Fibroblast of skin of left biceps (primary cell): ENCODE data around the gene DLG1.
"Not testable (repeated sequence)": the region's sequence is repeated elsewhere in the genome, so short reads cannot be mapped to it uniquely, and the experiment has no call there.

Experiments
- DNase-seq, 2 experiments: peaks; one replicate each; pipeline ENCODE4 v3.0.0-alpha.2; 2013; ENCODE audit warnings: low read depth in 2 of 2

DLG1 gene

GRCh38 chr3:197211698-197212097, 86.7 kb downstream of the DLG1 start:
- DNase-seq = not testable (repeated sequence)

GRCh38 chr3:197209366-197210260, 88.8 kb downstream of the DLG1 start:
- DNase-seq = no peak

GRCh38 chr3:197206913-197207312, 91.5 kb downstream of the DLG1 start:
- no peak for DNase-seq

- no peak for DNase-seq
Observed at GRCh38 chr3:197205675-197206074, 92.7 kb downstream of the DLG1 start.

- no peak for DNase-seq
Observed at GRCh38 chr3:197205265-197205664, 93.1 kb downstream of the DLG1 start.

GRCh38 chr3:197204736-197205135, 93.7 kb downstream of the DLG1 start:
- DNase-seq = no peak

GRCh38 chr3:197203714-197204146, 94.7 kb downstream of the DLG1 start:
- no peak for DNase-seq

- no peak for DNase-seq
Observed at GRCh38 chr3:197202694-197203093, 95.7 kb downstream of the DLG1 start.

- DNase-seq = no peak
Observed at GRCh38 chr3:197201791-197202452, 96.5 kb downstream of the DLG1 start.

- DNase-seq = not testable (repeated sequence)
Observed at GRCh38 chr3:197200856-197201255, 97.6 kb downstream of the DLG1 start.

GRCh38 chr3:197197334-197197733, 101.1 kb downstream of the DLG1 start:
- no peak for DNase-seq

- no peak for DNase-seq
Observed at GRCh38 chr3:197196192-197196591, 102.2 kb downstream of the DLG1 start.

- DNase-seq = no peak
Observed at GRCh38 chr3:197195326-197195725, 103.1 kb downstream of the DLG1 start.

- not testable (repeated sequence) for DNase-seq
Observed at GRCh38 chr3:197193759-197194158, 104.7 kb downstream of the DLG1 start.

- DNase-seq = no peak
Observed at GRCh38 chr3:197191897-197192296, 106.5 kb downstream of the DLG1 start.

GRCh38 chr3:197189623-197190022, 108.8 kb downstream of the DLG1 start:
- no peak for DNase-seq

GRCh38 chr3:197188963-197189362, 109.4 kb downstream of the DLG1 start:
- DNase-seq = no peak

GRCh38 chr3:197186887-197187588, 111.4 kb downstream of the DLG1 start:
- peak in 1 of 2 experiments; percentile 30 for DNase-seq

GRCh38 chr3:197183582-197183981, 114.8 kb downstream of the DLG1 start:
- DNase-seq = no peak

GRCh38 chr3:197181741-197182140, 116.7 kb downstream of the DLG1 start:
- peak; percentile 39 to 43 for DNase-seq

GRCh38 chr3:197178998-197179397, 119.4 kb downstream of the DLG1 start:
- no peak for DNase-seq

- no peak for DNase-seq
Observed at GRCh38 chr3:197175503-197175902, 122.9 kb downstream of the DLG1 start.
